RPMI8226 (cell line): ENCODE data around the gene MAP4K3.

Experiments
- DNase-seq: peaks from one replicate; pipeline ENCODE4 v3.0.0-alpha.2; 2015

Gene MAP4K3

GRCh38 chr2:39228413-39229209, 208.5 kb downstream of the MAP4K3 start:
- no peak for DNase-seq

GRCh38 chr2:39227628-39228412, 209.3 kb downstream of the MAP4K3 start:
- peak; percentile 73 for DNase-seq

- DNase-seq: no peak
These were observed 211.5 kb downstream of the MAP4K3 start for GRCh38 chr2:39225567-39225966.

- no peak for DNase-seq
These were observed 213.2 kb downstream of the MAP4K3 start for GRCh38 chr2:39223909-39224308.

- no peak for DNase-seq
These were observed 215.6 kb downstream of the MAP4K3 start for GRCh38 chr2:39221459-39221858.

GRCh38 chr2:39220136-39220535, 216.9 kb downstream of the MAP4K3 start:
- DNase-seq: no peak

GRCh38 chr2:39218391-39218790, 218.7 kb downstream of the MAP4K3 start:
- DNase-seq: no peak

GRCh38 chr2:39217192-39217550, 219.9 kb downstream of the MAP4K3 start:
- DNase-seq: no peak

GRCh38 chr2:39216346-39217191, 220.5 kb downstream of the MAP4K3 start:
- DNase-seq: no peak

- no peak for DNase-seq
These were observed 221.5 kb downstream of the MAP4K3 start for GRCh38 chr2:39215545-39215944.

GRCh38 chr2:39213015-39213414, 224.1 kb downstream of the MAP4K3 start:
- DNase-seq: no peak

GRCh38 chr2:39210846-39211245, 226.2 kb downstream of the MAP4K3 start:
- DNase-seq: no peak

- DNase-seq: no peak
These were observed 233.7 kb downstream of the MAP4K3 start for GRCh38 chr2:39203382-39203781.

- DNase-seq: no peak
These were observed 234.3 kb downstream of the MAP4K3 start for GRCh38 chr2:39202639-39203369.
